ENCODE results near the gene SEMA3E. TPM values are rescaled to one million over a fixed set of nuclear protein-coding genes. Genes with fewer than 3 reads are reported as not detected.

Gene SEMA3E
- total RNA-seq, 4 donors from 2014 or later, result 1.5 to 5.3 (median 3.5) TPM

- no peak for TF ChIP-seq CTCF (IDR thresholded peaks at IDR 0.05; ENCODE audit: low read depth)
Observed at GRCh38 chr7:83472376-83472775, 176.6 kb downstream of the SEMA3E start.

GRCh38 chr7:83469491-83469890, 179.4 kb downstream of the SEMA3E start:
- TF ChIP-seq CTCF (IDR thresholded peaks at IDR 0.05; ENCODE audit: low read depth), result no peak

- no peak for TF ChIP-seq CTCF (IDR thresholded peaks at IDR 0.05; ENCODE audit: low read depth)
Observed at GRCh38 chr7:83469076-83469475, 179.9 kb downstream of the SEMA3E start.

- TF ChIP-seq CTCF (IDR thresholded peaks at IDR 0.05; ENCODE audit: low read depth), result no peak
Observed at GRCh38 chr7:83468251-83468739, 180.6 kb downstream of the SEMA3E start.

GRCh38 chr7:83467493-83467892, 181.4 kb downstream of the SEMA3E start:
- no peak for TF ChIP-seq CTCF (IDR thresholded peaks at IDR 0.05; ENCODE audit: low read depth)

GRCh38 chr7:83466956-83467355, 182.0 kb downstream of the SEMA3E start:
- no peak for TF ChIP-seq CTCF (IDR thresholded peaks at IDR 0.05; ENCODE audit: low read depth)

GRCh38 chr7:83466187-83466923, 182.6 kb downstream of the SEMA3E start:
- no peak for TF ChIP-seq CTCF (IDR thresholded peaks at IDR 0.05; ENCODE audit: low read depth)
